ENCODE measurements around the gene ARX.

ARX gene

DNA sequence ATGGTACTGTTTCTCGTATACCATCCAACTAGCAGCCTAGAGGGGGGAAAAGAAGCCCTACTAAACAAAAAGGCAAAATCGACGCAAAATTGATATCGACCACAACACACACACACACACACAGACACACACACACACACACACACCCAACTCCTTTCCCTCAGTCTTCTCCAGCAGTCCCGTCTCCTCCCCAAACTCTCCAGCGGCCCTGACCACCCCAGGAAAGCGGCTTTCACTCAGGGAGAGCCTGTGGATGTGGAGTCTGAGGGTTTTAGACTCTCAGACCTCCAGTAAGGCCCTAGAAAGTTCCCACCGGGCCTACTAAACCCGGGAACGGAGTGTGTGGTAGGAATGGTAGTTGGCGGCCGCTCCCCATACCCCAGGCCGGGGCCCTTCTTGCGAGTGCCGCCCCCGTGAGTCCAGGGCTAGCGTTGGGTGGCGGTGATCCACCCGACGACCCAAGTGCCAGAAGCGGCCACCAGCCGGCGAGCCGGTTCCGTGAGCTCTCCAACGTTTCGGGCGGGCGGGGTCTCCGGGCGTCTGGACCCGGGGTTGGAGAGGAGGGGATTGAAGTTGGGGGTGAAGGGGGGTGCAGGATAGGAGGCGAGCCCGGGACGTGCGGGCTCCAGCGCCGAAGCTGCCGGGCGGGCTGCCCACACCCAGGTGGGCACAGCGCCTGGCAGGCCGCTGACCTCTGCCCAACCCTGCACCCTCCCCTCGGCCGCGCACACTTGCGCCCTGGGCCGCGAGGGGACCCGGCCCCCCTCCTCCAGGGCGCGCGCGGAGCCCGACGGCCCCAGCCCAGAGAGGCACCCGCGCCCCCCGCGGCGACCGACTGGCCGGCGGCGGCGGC, 13.7 kb downstream of the ARX start:
- no peak for DNase-seq (ENCODE audit: low read depth in 2 of 2)

DNA sequence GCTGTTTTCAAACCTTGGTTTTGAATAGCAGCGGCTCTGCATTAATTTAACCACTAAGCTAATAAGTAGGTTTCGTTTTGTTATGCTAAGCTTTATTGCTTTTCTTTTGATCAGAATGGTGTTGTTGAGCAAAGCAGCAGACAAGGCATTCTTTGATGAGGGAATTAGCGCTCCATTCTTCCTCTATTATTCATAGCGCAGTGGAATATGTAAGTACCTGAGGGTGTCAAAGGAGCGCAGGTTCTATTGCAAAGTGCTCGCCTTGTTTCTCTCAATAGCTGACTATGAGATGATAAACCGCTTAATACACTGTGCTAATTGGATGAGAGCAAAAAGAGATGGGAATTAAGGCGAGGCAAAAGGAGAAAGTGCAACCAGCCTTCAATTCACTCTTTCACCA, 16.3 kb downstream of the ARX start:
- no peak for DNase-seq (ENCODE audit: low read depth in 2 of 2)

DNA sequence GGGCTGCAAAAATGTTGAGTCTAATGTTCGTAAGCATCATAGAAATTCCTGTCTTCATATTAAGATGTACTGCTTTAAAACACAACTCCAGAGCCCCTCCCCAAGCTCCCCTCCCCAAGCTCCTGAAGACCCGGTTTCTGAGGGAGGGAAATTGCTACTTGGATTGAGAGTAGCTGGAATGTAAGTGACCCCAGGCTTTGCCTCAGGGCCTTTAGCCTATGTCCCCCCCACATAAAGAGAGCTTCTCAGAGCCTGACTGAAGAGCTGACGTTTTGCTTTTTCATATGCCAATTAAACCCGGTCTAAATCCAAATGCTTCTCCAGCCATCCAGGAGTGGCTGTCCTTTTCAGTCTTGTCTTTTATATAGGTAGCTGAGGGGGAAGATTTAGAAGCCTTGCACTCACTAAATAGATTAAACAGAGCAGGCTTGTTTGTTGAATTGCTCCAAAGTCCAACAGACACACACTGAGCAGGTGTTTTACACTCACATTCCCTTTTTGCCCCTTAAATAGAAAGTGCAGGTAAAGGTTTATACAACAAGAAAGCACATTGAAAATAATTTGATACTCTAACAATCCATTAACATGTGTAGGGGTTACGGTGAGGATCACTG, 19.6 kb downstream of the ARX start:
- no peak for DNase-seq (ENCODE audit: low read depth in 2 of 2)

DNA sequence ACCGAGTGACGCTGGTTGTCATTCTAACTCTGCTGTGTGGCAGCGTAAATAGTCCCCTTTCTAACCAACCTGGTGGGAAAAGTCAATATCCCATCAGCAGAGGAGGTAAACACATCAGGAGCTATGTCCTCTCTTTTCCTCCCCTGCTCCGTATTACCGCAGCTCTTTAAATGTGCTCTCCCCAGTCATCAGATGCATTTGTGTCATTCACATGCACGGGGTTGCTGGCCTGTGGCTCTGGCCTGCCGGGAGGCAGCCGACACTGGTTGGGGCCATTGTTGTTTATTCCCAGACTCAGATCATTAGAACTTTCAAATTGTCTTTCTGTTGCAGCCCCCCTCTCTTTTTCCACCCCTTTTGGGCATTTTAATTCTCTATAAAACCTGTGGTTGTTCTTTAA, 21.9 kb downstream of the ARX start:
- DNase-seq (ENCODE audit: low read depth in 2 of 2), result no peak

DNA sequence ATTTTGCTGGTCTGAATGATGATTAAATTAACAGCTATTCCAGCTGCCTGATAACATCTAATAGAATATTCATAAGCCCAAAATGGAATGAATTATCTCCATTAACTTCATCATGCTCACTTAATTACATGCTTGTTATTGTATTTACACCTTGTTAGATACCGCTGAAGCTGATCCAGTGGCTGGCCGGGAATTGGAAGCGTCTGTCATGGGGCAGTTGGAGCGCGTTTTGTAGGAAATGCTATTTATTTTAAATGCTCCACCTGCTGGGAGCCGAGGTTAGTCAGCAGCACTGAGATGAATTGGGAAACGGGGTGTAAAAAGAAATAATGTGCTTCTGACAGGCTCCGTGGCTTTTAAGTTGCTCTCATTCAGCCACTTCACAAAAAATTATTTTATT, 25.2 kb downstream of the ARX start:
- no peak for DNase-seq (ENCODE audit: low read depth in 2 of 2)

DNA sequence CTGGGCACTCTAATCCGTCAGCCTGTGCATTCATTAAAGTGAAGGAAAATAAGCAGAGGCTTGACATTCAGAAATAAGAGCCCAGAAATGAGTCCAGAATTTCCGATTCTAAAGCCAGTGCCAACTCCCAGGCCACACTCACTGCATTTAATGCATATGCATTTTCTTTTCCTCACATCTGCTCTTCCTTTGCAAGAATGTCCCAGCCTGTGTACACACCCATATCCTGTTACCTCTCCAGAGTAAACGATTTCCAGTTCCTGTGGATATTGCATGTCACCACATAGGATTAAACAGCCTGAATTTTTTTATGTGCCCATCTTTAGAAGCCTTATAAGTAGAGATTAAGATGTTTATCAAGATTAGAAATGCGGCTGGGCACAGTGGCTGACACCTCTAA, 27.5 kb downstream of the ARX start:
- DNase-seq (ENCODE audit: low read depth in 2 of 2), result no peak

DNA sequence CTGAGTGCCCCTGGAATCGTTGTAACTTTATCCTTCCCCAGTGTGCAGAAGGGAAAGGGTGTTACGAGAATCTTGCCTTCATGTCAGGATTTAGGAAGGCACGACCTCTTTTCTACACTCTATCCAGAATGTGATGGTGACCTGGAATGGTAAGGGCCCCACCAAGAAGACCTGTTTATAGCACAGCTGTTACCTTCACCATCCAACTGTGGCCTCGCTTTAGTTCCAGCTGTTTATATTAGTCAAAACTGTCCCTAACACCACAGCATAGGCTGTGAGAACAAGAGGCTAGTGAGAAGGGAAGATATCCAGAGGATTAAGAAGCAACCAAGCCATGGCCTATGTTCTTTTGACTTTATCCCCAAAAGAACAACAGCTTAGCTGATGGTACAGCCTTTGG, 28.0 kb downstream of the ARX start:
- DNase-seq (ENCODE audit: low read depth in 2 of 2), result no peak

DNA sequence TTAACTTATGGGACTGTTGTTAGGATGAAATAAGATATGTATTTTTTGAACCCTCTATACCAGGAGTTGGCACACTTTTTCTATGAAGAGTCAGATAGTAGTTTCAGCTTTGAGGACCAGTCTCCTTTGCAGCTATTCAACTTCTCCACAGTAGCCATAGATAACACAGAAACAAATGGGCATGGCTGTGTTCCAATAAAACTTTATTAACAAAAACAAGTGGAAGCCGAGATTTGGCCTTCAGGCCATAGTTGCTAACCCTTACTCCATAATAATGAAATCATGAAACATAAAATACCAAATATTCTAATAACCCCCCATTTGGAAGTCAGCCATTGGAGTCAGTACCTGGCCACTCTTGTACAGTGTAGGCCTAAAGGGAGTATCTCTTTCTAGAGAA, 30.6 kb downstream of the ARX start:
- DNase-seq (ENCODE audit: low read depth in 2 of 2), result no peak

DNA sequence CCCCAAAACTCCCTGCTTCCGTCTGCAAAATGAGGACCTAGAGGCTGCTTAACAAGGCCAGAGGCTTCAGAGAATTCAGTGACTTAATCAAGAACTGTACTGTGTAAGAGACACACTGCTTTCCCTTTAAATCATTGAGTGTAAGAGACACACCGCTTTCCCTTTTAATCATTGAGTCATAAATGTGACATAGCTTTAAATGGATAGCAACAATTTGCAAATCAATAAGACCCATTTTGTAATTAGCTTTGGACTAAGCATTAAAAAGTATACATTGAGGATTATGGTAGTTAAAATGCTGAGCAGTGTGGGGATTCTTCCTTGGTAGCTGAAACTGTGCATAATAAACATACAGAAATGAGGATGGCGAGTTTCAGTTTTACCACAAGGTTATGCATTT, 31.8 kb downstream of the ARX start:
- DNase-seq (ENCODE audit: low read depth in 2 of 2), result no peak

DNA sequence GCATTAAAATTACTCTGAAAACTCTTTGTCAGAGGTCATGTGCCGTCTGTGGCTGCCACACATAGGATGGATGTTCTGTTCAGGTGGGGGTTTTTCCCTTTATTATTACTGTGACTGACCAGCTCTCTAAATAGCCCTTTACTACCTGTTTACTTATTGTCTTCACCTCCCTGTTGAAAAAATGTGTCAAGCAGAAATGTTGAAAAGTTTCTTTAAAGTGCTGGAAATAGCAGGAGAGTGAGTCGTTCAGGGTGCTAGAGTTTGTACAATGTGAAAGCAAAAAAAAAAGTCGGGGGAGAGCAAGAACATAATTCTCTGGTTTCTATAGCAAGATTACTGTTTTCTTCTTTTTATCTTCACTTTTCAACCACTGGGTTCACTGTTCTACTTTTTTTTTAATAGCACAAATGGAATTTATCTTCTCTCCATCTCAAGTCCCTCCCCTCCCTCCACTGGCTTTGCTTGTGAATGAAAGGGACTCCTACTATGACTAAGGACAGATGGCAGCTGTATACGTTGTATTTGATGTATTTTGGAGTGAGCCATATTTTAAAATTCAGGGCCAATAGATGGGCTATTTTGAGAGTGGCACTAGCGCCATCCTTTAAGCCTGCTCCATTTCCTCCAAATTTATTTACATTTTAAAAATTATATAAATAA, 33.3 kb downstream of the ARX start:
- DNase-seq (ENCODE audit: low read depth in 2 of 2), result no peak

DNA sequence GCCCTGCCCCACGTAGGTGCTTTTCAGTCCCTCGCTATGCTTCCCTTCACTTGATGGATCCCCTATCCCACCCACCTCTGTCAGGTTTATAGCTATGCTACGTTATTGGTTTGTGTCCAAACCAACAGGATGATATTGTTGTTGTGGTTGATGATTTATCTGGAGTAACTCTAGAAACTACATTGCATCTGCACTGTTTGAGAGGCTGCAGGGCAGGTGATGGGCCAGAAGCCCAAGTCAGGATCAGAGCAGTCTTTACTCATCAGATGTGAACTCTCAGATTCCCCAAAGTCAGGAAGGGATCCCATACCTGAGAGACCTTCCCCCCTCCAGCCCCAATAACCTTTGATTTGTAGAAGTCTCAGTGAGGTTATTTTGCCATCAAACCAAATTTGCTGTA, 34.7 kb downstream of the ARX start:
- no peak for DNase-seq (ENCODE audit: low read depth in 2 of 2)

DNA sequence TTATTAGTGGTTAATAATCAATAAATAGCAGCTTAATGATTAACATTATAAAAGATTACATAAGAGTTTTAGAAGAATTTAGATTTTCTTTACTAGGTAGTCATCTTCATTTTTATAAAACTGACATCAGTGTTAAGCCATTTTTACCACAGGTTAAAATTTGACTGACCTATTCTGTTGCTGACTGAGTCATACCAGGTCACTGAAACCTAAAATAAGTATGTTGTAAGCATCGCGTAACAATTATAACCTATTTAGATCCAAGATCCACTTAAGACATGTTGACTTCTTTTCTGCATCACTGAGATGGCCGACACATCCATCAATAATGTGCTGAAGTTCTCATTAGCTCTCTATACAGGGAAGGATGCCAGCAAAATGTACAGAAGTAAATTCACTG, 36.7 kb downstream of the ARX start:
- no peak for DNase-seq (ENCODE audit: low read depth in 2 of 2)

DNA sequence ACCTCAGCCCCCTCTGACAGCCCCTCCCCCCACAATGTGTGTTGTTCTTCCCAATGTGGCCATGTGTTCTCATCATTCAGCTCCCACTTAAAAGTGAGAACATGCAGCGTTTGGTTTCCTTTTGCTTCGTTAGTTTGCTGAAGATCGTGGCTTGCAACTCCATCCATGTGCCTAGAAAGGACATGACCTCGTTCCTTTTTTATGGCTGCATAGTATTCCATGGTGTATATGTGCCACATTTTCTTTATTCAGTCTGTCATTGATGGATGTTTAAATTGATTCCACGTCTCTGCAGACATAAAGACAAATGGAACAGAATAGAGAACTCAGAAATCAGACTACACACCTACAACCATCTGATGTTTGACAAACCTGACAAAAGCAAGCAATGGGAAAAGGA, 46.0 kb downstream of the ARX start:
- DNase-seq (ENCODE audit: low read depth in 2 of 2), result no peak

DNA sequence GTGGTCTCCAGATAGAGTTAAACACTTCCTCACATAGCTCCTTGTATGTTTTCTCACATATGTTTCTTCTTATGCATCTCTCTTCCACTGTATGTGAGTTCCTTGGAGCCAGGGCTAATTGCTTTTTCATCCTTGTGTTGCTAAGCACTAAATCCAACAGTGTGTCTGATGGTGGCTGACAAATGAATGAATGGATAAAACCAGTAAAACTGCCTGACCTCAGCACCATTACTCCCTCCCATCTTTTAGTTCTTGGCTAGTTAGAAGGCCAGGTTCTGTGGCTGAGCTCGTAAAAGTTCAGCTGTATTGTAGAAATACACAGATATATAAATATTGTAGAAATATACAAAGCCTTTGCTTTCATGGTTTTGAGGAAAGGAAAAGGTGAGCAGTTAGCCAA, 50.4 kb downstream of the ARX start:
- no peak for DNase-seq (ENCODE audit: low read depth in 2 of 2)

DNA sequence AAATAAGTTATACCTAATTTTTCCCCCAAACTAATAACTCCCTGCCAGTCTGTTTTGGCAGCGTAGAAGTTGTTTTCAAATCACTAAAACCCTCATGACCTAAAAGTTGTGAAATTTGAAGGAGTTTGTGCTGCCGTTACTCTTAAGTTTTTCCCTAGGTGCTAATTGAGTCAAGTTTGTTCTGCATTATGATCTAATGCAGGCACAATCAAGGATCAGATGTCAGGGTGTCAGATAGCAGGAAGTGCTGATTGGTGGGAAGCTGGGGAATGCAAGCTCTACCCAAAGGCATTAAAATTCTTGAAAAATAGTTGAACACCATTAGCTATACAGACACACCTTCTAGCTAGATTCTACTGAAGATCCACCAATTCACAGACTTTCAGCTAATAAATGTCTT, 51.9 kb downstream of the ARX start:
- no peak for DNase-seq (ENCODE audit: low read depth in 2 of 2)

DNA sequence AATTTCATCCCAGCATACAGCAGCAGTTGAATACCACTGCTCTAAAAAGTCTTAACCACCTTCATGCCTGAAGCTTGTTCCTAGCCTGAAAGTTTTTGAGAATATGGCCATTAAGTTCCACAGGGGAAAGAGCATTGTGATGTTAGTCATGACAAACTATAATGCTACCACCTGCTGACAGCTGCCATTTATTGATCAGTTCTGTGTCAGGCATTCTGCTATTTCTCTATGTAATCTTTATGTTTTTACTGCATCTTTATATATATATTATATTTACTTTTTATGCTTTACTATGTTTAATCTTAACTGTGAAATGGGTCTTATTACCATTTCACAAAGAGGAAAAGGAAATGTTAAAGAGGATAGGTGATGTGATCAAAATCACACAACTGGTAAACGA, 54.0 kb downstream of the ARX start:
- no peak for DNase-seq (ENCODE audit: low read depth in 2 of 2)

DNA sequence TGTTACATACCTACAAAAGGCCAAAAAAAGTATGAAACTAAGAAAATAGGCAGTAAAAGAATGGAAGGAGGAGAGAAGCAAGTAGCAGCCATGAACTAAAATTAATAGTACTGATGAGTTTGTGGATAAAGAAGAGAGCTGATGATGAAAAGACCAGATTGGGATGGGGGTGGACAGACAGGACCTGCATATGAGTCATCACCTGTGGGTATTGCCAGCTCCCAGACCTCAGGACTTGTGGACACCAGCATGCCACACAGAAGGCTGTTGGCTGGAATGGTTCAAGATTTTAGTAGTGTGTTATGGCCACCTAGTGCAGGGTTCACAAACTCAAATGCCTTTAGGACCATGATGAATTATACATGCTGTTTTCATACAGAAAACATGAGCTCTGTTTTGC, 58.9 kb downstream of the ARX start:
- DNase-seq (ENCODE audit: low read depth in 2 of 2), result no peak

DNA sequence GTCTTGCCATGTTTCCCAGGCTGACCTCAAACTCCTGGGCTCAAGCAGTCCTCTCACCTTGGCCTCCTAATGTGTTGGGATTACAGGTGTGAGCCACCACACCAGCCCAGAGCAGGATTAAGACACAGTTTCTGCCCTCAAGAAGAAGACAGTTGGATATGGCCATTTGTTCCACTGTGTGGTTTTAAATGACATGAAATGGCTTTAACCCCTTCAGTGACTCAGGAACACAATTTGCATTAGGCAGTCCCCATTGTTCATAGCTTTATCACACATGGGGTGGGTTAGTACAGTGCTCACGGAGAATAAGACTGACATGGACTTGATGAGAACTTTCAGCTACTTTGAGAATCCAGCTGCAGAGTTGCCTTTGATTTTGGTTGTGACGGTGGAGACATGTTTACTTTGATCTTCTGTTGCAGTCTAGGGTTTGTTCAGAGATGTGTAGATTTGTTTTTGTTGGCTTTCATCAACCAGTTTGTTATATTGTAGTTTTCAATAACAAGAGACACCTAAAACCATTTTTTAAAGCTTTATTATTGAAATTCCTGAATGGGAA, 60.3 kb downstream of the ARX start:
- DNase-seq (ENCODE audit: low read depth in 2 of 2), result no peak

DNA sequence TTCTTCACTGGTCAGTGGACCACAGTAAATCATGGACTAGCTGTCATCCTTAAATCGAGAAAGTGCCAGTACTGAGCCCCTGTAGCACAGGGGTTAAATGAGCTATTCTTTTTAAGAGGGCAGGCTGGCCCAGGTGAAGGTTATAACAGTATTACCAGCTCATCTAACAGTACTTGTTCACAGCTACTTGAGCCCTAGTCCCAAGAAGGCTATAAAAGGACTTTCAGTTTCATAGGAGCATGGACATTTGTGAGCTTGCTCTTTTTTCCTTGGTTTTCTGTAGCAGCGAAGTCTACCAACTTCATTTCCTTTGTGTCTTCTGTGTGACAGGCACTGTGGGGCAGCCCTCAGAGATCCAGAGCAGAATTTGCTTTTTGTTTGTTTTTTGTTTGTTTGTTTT, 61.0 kb downstream of the ARX start:
- no peak for DNase-seq (ENCODE audit: low read depth in 2 of 2)
